Measurements from ENCODE around the gene CEP152.

The CEP152 gene

GRCh38 chr15:48720646-48721045 is 90.2 kb downstream of the CEP152 start:
- no peak overlapping the region for H3K4me3 ChIP-seq (ENCODE audit: low read depth, low read length)
- H3K36me3 ChIP-seq, result no peaks in the 10 kb centered on the region
- no peaks in the 10 kb centered on the region for H3K27me3 ChIP-seq
- no peaks in the 10 kb centered on the region; the same call in 1 of the 2 replicates for H3K9me3 ChIP-seq
- peaks cover 3% of the 10 kb centered on the region; the same call in 1 of the 2 replicates for H3K4me1 ChIP-seq
- TF ChIP-seq, protein P1, sequence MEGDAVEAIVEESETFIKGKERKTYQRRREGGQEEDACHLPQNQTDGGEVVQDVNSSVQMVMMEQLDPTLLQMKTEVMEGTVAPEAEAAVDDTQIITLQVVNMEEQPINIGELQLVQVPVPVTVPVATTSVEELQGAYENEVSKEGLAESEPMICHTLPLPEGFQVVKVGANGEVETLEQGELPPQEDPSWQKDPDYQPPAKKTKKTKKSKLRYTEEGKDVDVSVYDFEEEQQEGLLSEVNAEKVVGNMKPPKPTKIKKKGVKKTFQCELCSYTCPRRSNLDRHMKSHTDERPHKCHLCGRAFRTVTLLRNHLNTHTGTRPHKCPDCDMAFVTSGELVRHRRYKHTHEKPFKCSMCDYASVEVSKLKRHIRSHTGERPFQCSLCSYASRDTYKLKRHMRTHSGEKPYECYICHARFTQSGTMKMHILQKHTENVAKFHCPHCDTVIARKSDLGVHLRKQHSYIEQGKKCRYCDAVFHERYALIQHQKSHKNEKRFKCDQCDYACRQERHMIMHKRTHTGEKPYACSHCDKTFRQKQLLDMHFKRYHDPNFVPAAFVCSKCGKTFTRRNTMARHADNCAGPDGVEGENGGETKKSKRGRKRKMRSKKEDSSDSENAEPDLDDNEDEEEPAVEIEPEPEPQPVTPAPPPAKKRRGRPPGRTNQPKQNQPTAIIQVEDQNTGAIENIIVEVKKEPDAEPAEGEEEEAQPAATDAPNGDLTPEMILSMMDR (IDR thresholded peaks at IDR 0.05; ENCODE audit: low read depth, low read length), result no peak
- DNase-seq, result no peak

DNA sequence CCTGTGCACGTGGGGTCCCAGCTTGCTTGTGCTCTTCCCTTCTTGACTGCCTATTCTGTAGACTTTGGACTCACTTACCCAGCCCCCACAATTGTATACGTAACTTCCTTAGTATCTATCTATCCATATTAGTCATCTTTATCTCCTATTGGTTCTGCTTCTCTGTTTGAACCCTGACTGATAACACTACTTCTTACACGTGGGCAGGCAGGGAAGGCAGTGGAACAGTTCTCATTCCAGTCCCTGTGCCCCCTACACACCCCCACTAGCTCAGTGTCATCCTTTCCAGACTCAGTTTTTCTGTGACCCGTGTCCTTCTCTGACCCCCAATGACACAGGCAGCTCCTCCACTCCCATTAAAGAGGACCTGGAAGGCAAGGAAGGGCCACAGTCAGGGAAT is 91.2 kb downstream of the CEP152 start:
- peaks cover 3% of the 10 kb centered on the region; the same call in 1 of the 2 replicates for H3K4me1 ChIP-seq
- DNase-seq, result no peak
- no peaks in the 10 kb centered on the region; the same call in 1 of the 2 replicates for H3K9me3 ChIP-seq
- TF ChIP-seq, protein P1 (IDR thresholded peaks at IDR 0.05; ENCODE audit: low read depth, low read length), result no peak
- H3K4me3 ChIP-seq (ENCODE audit: low read depth, low read length), result no peak overlapping the region
- no peaks in the 10 kb centered on the region for H3K27me3 ChIP-seq
- H3K36me3 ChIP-seq, result no peaks in the 10 kb centered on the region

DNA sequence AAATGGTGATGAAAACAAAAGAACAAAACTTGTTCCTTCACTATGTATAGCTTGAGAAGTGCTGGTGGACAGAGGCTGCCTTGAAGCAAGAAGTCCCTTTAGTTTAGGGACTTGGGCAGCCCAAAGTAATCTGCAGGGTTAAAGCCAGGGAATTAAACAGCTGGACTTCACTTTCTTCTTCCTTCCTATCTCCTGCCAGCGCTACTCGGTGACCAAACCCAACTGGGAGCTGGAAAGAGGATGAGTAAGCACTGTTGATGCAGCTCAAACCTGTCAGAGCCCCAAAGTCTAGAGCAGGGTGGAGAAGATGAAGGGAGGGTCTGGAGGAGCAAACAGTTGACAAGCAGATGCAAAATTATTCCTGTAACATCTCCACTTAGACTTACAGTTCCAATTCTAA is 92.2 kb downstream of the CEP152 start:
- peaks cover 3% of the 10 kb centered on the region; the same call in 1 of the 2 replicates for H3K4me1 ChIP-seq
- H3K27me3 ChIP-seq, result no peaks in the 10 kb centered on the region
- no peak for DNase-seq
- H3K36me3 ChIP-seq, result no peaks in the 10 kb centered on the region
- no peak overlapping the region for H3K4me3 ChIP-seq (ENCODE audit: low read depth, low read length)
- TF ChIP-seq, protein P1 (IDR thresholded peaks at IDR 0.05; ENCODE audit: low read depth, low read length), result no peak
- H3K9me3 ChIP-seq, result no peaks in the 10 kb centered on the region; the same call in 1 of the 2 replicates

- DNase-seq, result no peak
- no peaks in the 10 kb centered on the region; the same call in 1 of the 2 replicates for H3K9me3 ChIP-seq
- no peak overlapping the region for H3K4me3 ChIP-seq (ENCODE audit: low read depth, low read length)
- TF ChIP-seq, protein P1 (IDR thresholded peaks at IDR 0.05; ENCODE audit: low read depth, low read length), result no peak
- peaks cover 3% of the 10 kb centered on the region; the same call in 1 of the 2 replicates for H3K4me1 ChIP-seq
- H3K27me3 ChIP-seq, result no peaks in the 10 kb centered on the region
- no peaks in the 10 kb centered on the region for H3K36me3 ChIP-seq
These were observed 93.4 kb downstream of the CEP152 start for GRCh38 chr15:48717458-48717857.

GRCh38 chr15:48712546-48712945 is 98.3 kb downstream of the CEP152 start:
- H3K4me3 ChIP-seq (ENCODE audit: low read depth, low read length), result no peak overlapping the region
- no peaks in the 10 kb centered on the region for H3K9me3 ChIP-seq
- no peaks in the 10 kb centered on the region for H3K36me3 ChIP-seq
- H3K27me3 ChIP-seq, result no peaks in the 10 kb centered on the region
- no peak for DNase-seq
- no peaks in the 10 kb centered on the region for H3K4me1 ChIP-seq
- TF ChIP-seq, protein P1 (IDR thresholded peaks at IDR 0.05; ENCODE audit: low read depth, low read length), result no peak

GRCh38 chr15:48710952-48711495 is 99.8 kb downstream of the CEP152 start:
- H3K4me1 ChIP-seq, result no peaks in the 10 kb centered on the region
- no peaks in the 10 kb centered on the region for H3K9me3 ChIP-seq
- no peak overlapping the region for H3K4me3 ChIP-seq (ENCODE audit: low read depth, low read length)
- TF ChIP-seq, protein P1 (IDR thresholded peaks at IDR 0.05; ENCODE audit: low read depth, low read length), result no peak
- DNase-seq, result no peak
- no peaks in the 10 kb centered on the region for H3K36me3 ChIP-seq
- no peaks in the 10 kb centered on the region for H3K27me3 ChIP-seq

All from BE2C (cell line).